PC-9 (cell line): ENCODE measurements around the gene ACOXL. TPM values are rescaled to one million over a fixed set of nuclear protein-coding genes. Genes with fewer than 3 reads are reported as not detected.

Experiments
- BruUV-seq: library from RNA; stranded (reverse); fragments of 400-500 nt; replicated peaks from 2 replicates; lab custom pipeline; 2021; lab: Mats Ljungman, UMichigan
- CTCF ChIA-PET: fragments of 300-600 bp; sonication (Branson Sonifier 250); formaldehyde crosslinking; loops from one replicate; lab custom pipeline; 2022; ENCODE audit warnings: antibody characterized with exemption; lab: Charles Lee
- POLR2A ChIA-PET: fragments of 300-600 bp; sonication (Branson Sonifier 250); formaldehyde crosslinking; loops from one replicate; lab custom pipeline; 2022; ENCODE audit warnings: antibody characterized with exemption; ENCODE audit not compliant: unreplicated experiment; lab: Charles Lee
- DNase-seq, 2 experiments: peaks; one replicate each; pipeline versions ENCODE4 v3.0.0 to v3.0.0-alpha.2; 2015 to 2022; ENCODE audit warnings: mixed read lengths in 1 of 2
- H2AFZ ChIP-seq: fragments of 200-600 bp; sonication (generic); 2 replicates; pipeline ENCODE4 v1.8.1; 2017; ENCODE audit warnings: antibody characterized with exemption
- H3F3A ChIP-seq: fragments of 200-600 bp; sonication (generic); 2 replicates; pipeline ENCODE4 v1.8.1; 2017; ENCODE audit warnings: antibody characterized with exemption, mild to moderate bottlenecking, low read depth; ENCODE audit not compliant: insufficient read depth
- H3K27ac ChIP-seq: fragments of 200-600 bp; sonication (generic); 2 replicates; pipeline ENCODE4 v1.6.1; 2016; ENCODE audit warnings: mixed run types
- H3K27me3 ChIP-seq: fragments of 200-600 bp; sonication (generic); 2 replicates; pipeline ENCODE4 v1.6.1; 2016; ENCODE audit warnings: low read depth, mixed run types; ENCODE audit not compliant: insufficient read depth
- H3K36me3 ChIP-seq: fragments of 200-600 bp; sonication (generic); 2 replicates; pipeline ENCODE4 v1.6.1; 2016; ENCODE audit warnings: low read depth, mixed run types
- H3K4me1 ChIP-seq: fragments of 200-600 bp; sonication (generic); replicated peaks from 2 replicates; pipeline ENCODE4 v1.6.1; 2016; ENCODE audit warnings: mixed run types; ENCODE audit not compliant: insufficient read depth
- H3K4me2 ChIP-seq: fragments of 200-600 bp; sonication (generic); 2 replicates; pipeline ENCODE4 v1.6.1; 2017; ENCODE audit warnings: mixed run types
- H3K4me3 ChIP-seq: fragments of 200-600 bp; sonication (generic); 2 replicates; pipeline ENCODE4 v1.6.1; 2016; ENCODE audit warnings: mixed run types
- H3K79me2 ChIP-seq: fragments of 200-600 bp; sonication (generic); 2 replicates; pipeline ENCODE4 v1.6.1; 2017; ENCODE audit warnings: low read depth, mixed run types
- H3K9me2 ChIP-seq: fragments of 200-600 bp; sonication (generic); 2 replicates; pipeline ENCODE4 v1.8.1; 2017; ENCODE audit warnings: mild to moderate bottlenecking; ENCODE audit not compliant: insufficient read depth
- H3K9me3 ChIP-seq: fragments of 200-600 bp; sonication (generic); 2 replicates; pipeline ENCODE4 v1.8.1; 2016; ENCODE audit warnings: low read depth; ENCODE audit not compliant: insufficient read depth
- H4K20me1 ChIP-seq: fragments of 200-600 bp; sonication (generic); 2 replicates; pipeline ENCODE4 v1.8.1; 2017; ENCODE audit not compliant: insufficient read depth
- CTCF ChIP-seq: fragments of 200-600 bp; sonication (generic); conservative IDR thresholded peaks from 2 replicates; pipeline ENCODE4 v1.6.1; 2017; ENCODE audit warnings: mixed run types, antibody characterized with exemption, mild to moderate bottlenecking, moderate library complexity
- EZH2 ChIP-seq: fragments of 200-600 bp; sonication (generic); IDR thresholded peaks from 2 replicates; pipeline ENCODE4 v1.8.0; 2017; ENCODE audit warnings: antibody characterized with exemption, low read depth
- intact Hi-C: fragments of 100-400 bp; cut with micrococcal nuclease; formaldehyde crosslinking; loops from one replicate; pipeline ENCODE4 v1.10.0; 2022; ENCODE audit not compliant: unreplicated experiment
- total RNA-seq: library from RNA; stranded (reverse); gene quantifications from 2 replicates; pipeline ENCODE4 v1.2.3, GENCODE V29; 2021

Gene ACOXL
- total RNA-seq, 1 experiment from 2014 or later = 10.7 TPM

- ChIA-PET POLR2A (no interaction called here), CTCF (no interaction called here)
- intact Hi-C loops = no loop called here
- peaks cover 12% of the 10 kb centered on the region; the same call in 1 of the 2 replicates for H4K20me1 ChIP-seq
- H3K27ac ChIP-seq = no peak overlapping the region
- no TSS peak for BruUV-seq
- H3K9me2 ChIP-seq = no peaks in the 10 kb centered on the region
- H3K9me3 ChIP-seq = no peaks in the 10 kb centered on the region
- no peak for TF ChIP-seq EZH2
- H3K4me1 ChIP-seq = no peaks in the 10 kb centered on the region
- no peaks in the 10 kb centered on the region for H3F3A ChIP-seq
- H3K4me3 ChIP-seq = no peak overlapping the region
- no peaks in the 10 kb centered on the region for H3K27me3 ChIP-seq
- DNase-seq = peak in 1 of 2 experiments; percentile 11
- no peak overlapping the region for H2AFZ ChIP-seq
- H3K79me2 ChIP-seq = peaks cover 73% of the 10 kb centered on the region
- H3K36me3 ChIP-seq = peaks cover 14% of the 10 kb centered on the region; the same call in 1 of the 2 replicates
- H3K4me2 ChIP-seq = no peak overlapping the region
Measured at GRCh38 chr2:111133603-111134002, 401.2 kb downstream of the ACOXL start.

DNA sequence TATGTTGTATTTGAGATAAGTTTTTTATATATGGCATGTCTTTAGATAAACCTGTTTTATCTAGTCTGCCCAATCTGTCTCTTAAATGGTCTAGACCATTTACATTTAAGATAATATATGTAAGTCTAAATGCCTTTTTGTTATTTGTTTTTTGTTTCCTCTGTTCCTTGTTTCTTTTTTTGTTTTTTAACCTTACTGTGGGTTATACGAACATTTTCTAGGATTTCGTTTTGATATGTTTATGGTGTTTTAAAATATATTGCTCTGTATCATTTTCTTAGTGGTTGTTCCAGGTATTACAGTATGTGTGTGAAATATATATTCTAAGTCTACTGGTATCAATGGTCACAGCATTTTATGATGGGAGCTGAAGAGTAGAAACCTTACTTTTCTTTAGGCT is 401.7 kb downstream of the ACOXL start:
- H3K27me3 ChIP-seq = no peaks in the 10 kb centered on the region
- H3K36me3 ChIP-seq = peaks cover 11% of the 10 kb centered on the region; the same call in 1 of the 2 replicates
- H3K4me2 ChIP-seq = no peak overlapping the region
- no peaks in the 10 kb centered on the region for H3K9me3 ChIP-seq
- H3K4me3 ChIP-seq = no peak overlapping the region
- H4K20me1 ChIP-seq = peaks cover 12% of the 10 kb centered on the region; the same call in 1 of the 2 replicates
- DNase-seq = no peak
- intact Hi-C loops = no loop called here
- no peak overlapping the region for H2AFZ ChIP-seq
- H3K9me2 ChIP-seq = no peaks in the 10 kb centered on the region
- 0 out of 2 replicates have a peak, but pooled peaks cover 1% of the 10 kb centered on the region for H3F3A ChIP-seq
- ChIA-PET CTCF (no interaction called here), POLR2A (no interaction called here)
- peak; percentile 52 for TF ChIP-seq CTCF
- TF ChIP-seq EZH2 = no peak
- H3K4me1 ChIP-seq = no peaks in the 10 kb centered on the region
- BruUV-seq = no TSS peak
- H3K27ac ChIP-seq = no peak overlapping the region
- peaks cover 73% of the 10 kb centered on the region for H3K79me2 ChIP-seq

DNA sequence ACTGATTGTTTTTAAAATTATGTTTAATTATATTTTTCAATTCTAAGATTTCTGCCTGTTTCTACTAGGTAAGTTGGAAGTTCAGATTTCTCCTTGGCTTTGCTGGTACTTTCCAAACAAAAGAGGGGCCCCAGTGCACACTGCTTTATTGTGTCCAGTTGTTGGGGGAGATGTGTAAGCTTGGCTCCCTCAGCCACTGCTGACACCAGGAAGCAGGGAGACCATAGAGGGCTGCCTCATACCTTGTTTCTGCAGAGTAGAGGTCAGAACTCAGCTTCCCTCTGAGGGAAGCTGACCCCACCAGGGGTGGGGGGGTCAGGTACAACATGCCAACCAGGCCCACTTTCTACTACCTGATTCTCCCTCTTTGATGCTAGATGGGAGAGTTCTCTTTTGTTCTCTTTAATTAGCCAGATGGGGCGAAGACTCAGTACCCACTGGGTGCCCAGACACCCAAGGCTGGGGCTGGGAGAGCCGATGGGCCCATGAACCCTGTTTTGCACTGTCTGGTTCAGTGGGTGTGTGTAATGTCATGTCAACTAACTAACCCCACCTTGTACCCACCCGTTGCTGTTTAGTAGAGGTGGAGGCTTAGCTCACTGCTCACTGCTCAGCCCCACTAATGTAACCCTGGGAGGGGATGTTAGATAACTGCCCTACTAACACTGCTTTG is 403.0 kb downstream of the ACOXL start:
- POLR2A ChIA-PET = no interaction called here
- peaks cover 9% of the 10 kb centered on the region; the same call in 1 of the 2 replicates for H3K36me3 ChIP-seq
- H3K27ac ChIP-seq = no peak overlapping the region
- H3K79me2 ChIP-seq = peaks cover 72% of the 10 kb centered on the region
- DNase-seq = peak in 1 of 2 experiments; percentile 1
- no peak overlapping the region for H2AFZ ChIP-seq
- no peaks in the 10 kb centered on the region for H3K9me2 ChIP-seq
- intact Hi-C loops = no loop called here
- H3K9me3 ChIP-seq = no peaks in the 10 kb centered on the region
- no peak overlapping the region for H3K4me3 ChIP-seq
- CTCF ChIA-PET = no interaction called here
- BruUV-seq = no TSS peak
- H3K4me2 ChIP-seq = no peak overlapping the region
- 0 out of 2 replicates have a peak, but pooled peaks cover 10% of the 10 kb centered on the region for H3K4me1 ChIP-seq
- TF ChIP-seq EZH2 (no peak), CTCF (no peak)
- H3K27me3 ChIP-seq = no peaks in the 10 kb centered on the region
- H4K20me1 ChIP-seq = peaks cover 12% of the 10 kb centered on the region; the same call in 1 of the 2 replicates
- H3F3A ChIP-seq = 0 out of 2 replicates have a peak, but pooled peaks cover 9% of the 10 kb centered on the region
